SU-DHL-6 (cell line): ENCODE measurements around the gene PLA1A.
A peak's percentile ranks its signal among the peaks of the same experiment; 100 is the strongest.

Experiments
- EZH2phosphoT487 ChIP-seq: fragments of 200-600 bp; sonication (generic), shearing (Covaris generic); conservative IDR thresholded peaks from 2 replicates; pipeline ENCODE4 v1.6.1; 2018; ENCODE audit warnings: mild to moderate bottlenecking, antibody characterized with exemption, low read length, moderate library complexity, mixed read lengths
- TF ChIP-seq, protein P1 (sequence below): fragments of 200-600 bp; sonication (generic); IDR thresholded peaks from one replicate; pipeline ENCODE4 v1.5.1; 2017; ENCODE audit warnings: antibody characterized with exemption, mild to moderate bottlenecking, low read length, moderate library complexity; ENCODE audit not compliant: insufficient read depth, poor library complexity, severe bottlenecking

GRCh38 chr3:119559441-119559963 is 38.2 kb upstream of the PLA1A start, which contains the start of gene CD80:
- TF ChIP-seq, protein P1, sequence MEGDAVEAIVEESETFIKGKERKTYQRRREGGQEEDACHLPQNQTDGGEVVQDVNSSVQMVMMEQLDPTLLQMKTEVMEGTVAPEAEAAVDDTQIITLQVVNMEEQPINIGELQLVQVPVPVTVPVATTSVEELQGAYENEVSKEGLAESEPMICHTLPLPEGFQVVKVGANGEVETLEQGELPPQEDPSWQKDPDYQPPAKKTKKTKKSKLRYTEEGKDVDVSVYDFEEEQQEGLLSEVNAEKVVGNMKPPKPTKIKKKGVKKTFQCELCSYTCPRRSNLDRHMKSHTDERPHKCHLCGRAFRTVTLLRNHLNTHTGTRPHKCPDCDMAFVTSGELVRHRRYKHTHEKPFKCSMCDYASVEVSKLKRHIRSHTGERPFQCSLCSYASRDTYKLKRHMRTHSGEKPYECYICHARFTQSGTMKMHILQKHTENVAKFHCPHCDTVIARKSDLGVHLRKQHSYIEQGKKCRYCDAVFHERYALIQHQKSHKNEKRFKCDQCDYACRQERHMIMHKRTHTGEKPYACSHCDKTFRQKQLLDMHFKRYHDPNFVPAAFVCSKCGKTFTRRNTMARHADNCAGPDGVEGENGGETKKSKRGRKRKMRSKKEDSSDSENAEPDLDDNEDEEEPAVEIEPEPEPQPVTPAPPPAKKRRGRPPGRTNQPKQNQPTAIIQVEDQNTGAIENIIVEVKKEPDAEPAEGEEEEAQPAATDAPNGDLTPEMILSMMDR, result peak; percentile 65
- no peak for TF ChIP-seq EZH2phosphoT487
